ENCODE results near the gene ZFPM1.

- TF ChIP-seq CTCF (IDR thresholded peaks at IDR 0.05) (no peak), ZFX (IDR thresholded peaks at IDR 0.05; ENCODE audit: borderline replicate concordance) (no peak)
Observed at GRCh38 chr16:88548985-88549384, 95.9 kb downstream of the ZFPM1 start.

Data from 22Rv1 (cell line).